ENCODE data around the gene CILP.
A peak's percentile ranks its signal among the peaks of the same experiment; 100 is the strongest.

CILP gene

GRCh38 chr15:65222891-65223290 lies 11.6 kb upstream of the CILP start:
- no peak for DNase-seq (ENCODE audit: low read depth in 2 of 2)

- no peak for DNase-seq (ENCODE audit: low read depth in 2 of 2)
These were observed 10.4 kb upstream of the CILP start for GRCh38 chr15:65221697-65222096.

- DNase-seq (ENCODE audit: low read depth in 2 of 2): no peak
These were observed 7.9 kb upstream of the CILP start for GRCh38 chr15:65219137-65219536.

GRCh38 chr15:65217526-65218482 lies 6.5 kb upstream of the CILP start:
- no peak for DNase-seq (ENCODE audit: low read depth in 2 of 2)

- no peak for DNase-seq (ENCODE audit: low read depth in 2 of 2)
These were observed 4.2 kb upstream of the CILP start for GRCh38 chr15:65215496-65215895.

- DNase-seq (ENCODE audit: low read depth in 2 of 2): no peak
These were observed 2.7 kb upstream of the CILP start for GRCh38 chr15:65214010-65214409.

- DNase-seq (ENCODE audit: low read depth in 2 of 2): no peak
These were observed 2.0 kb upstream of the CILP start for GRCh38 chr15:65213241-65213640.

GRCh38 chr15:65212097-65212496 lies 824 bp upstream of the CILP start:
- DNase-seq (ENCODE audit: low read depth in 2 of 2): peak in 1 of 2 donors; percentile 11

GRCh38 chr15:65211482-65211982 lies 259 bp upstream of the CILP start:
- no peak for DNase-seq (ENCODE audit: low read depth in 2 of 2)

GRCh38 chr15:65209701-65210643 lies 1.3 kb downstream of the CILP start:
- no peak for DNase-seq (ENCODE audit: low read depth in 2 of 2)

GRCh38 chr15:65208647-65209046 lies 2.6 kb downstream of the CILP start:
- no peak for DNase-seq (ENCODE audit: low read depth in 2 of 2)

GRCh38 chr15:65207280-65207840 lies 3.9 kb downstream of the CILP start:
- DNase-seq (ENCODE audit: low read depth in 2 of 2): no peak

- no peak for DNase-seq (ENCODE audit: low read depth in 2 of 2)
These were observed 4.5 kb downstream of the CILP start for GRCh38 chr15:65206750-65207149.

- DNase-seq (ENCODE audit: low read depth in 2 of 2): no peak
These were observed 6.2 kb downstream of the CILP start for GRCh38 chr15:65204931-65205660.

GRCh38 chr15:65204236-65204930 lies 6.9 kb downstream of the CILP start:
- no peak for DNase-seq (ENCODE audit: low read depth in 2 of 2)

GRCh38 chr15:65201918-65202317 lies 9.4 kb downstream of the CILP start:
- DNase-seq (ENCODE audit: low read depth in 2 of 2): no peak

- DNase-seq (ENCODE audit: low read depth in 2 of 2): no peak
These were observed 12.7 kb downstream of the CILP start for GRCh38 chr15:65198571-65198970.

GRCh38 chr15:65197337-65197645 lies 14.0 kb downstream of the CILP start:
- DNase-seq (ENCODE audit: low read depth in 2 of 2): no peak

- no peak for DNase-seq (ENCODE audit: low read depth in 2 of 2)
These were observed 14.5 kb downstream of the CILP start for GRCh38 chr15:65196637-65197336.

- no peak for DNase-seq (ENCODE audit: low read depth in 2 of 2)
These were observed 15.7 kb downstream of the CILP start for GRCh38 chr15:65195548-65195923.

Data from stimulated activated CD4-positive, alpha-beta T cell treated with anti-CD3 and anti-CD28 coated beads, Interleukin-1b, Interleukin-23, amount 100 ng/mL, for 4 hours (primary cell).